Fibroblast of lung (primary cell): ENCODE measurements around the gene SULT1C2. TPM values are rescaled to one million over a fixed set of nuclear protein-coding genes. Genes with fewer than 3 reads are reported as not detected.

ENCODE experiments used
- DNase-seq, 2 donors: peaks; one replicate each; pipeline versions ENCODE4 v3.0.0 to v3.0.0-alpha.2; 2010; ENCODE audit warnings: low read depth in 2 of 2
- H2AFZ ChIP-seq: 2 replicates; pipeline ENCODE4 v1.5.1; 2012; ENCODE audit warnings: low read length, control low read depth, inconsistent platforms
- H3K27ac ChIP-seq: 2 replicates; pipeline ENCODE4 v1.5.1; 2011; ENCODE audit warnings: low read length, control low read depth; ENCODE audit not compliant: insufficient read depth
- H3K27me3 ChIP-seq: 2 replicates; pipeline ENCODE4 v1.5.1; 2011; ENCODE audit warnings: mild to moderate bottlenecking, low read length; ENCODE audit not compliant: control insufficient read depth, insufficient read depth
- H3K36me3 ChIP-seq: 2 replicates; pipeline ENCODE4 v1.5.1; 2011; ENCODE audit warnings: low read length; ENCODE audit not compliant: control insufficient read depth, insufficient read depth
- H3K4me1 ChIP-seq: 2 replicates; pipeline ENCODE4 v1.5.1; 2011; ENCODE audit warnings: low read length; ENCODE audit not compliant: control insufficient read depth, insufficient read depth; ENCODE audit errors: extremely low read depth
- H3K4me2 ChIP-seq: 2 replicates; pipeline ENCODE4 v1.5.1; 2011; ENCODE audit warnings: low read length, control low read depth; ENCODE audit not compliant: insufficient read depth; ENCODE audit errors: extremely low read depth
- H3K4me3 ChIP-seq, 4 experiments: fragments of 200-600 bp in 1 of 4; sonication (generic) in 1 of 4; replicated peaks in 1 of 4; 2 replicates each; pipeline ENCODE4 v1.5.1; 2011 to 2016; ENCODE audit warnings: low read length in 4 of 4, low read depth in 3 of 4, mild to moderate bottlenecking in 3 of 4, control low read depth in 2 of 4, inconsistent platforms in 1 of 4, mixed read lengths in 1 of 4; ENCODE audit not compliant: insufficient read depth in 1 of 4; ENCODE audit errors: control extremely low read depth in 1 of 4
- H3K79me2 ChIP-seq: 2 replicates; pipeline ENCODE4 v1.5.1; 2012; ENCODE audit warnings: mild to moderate bottlenecking, low read length, inconsistent platforms; ENCODE audit not compliant: control insufficient read depth, insufficient read depth
- H3K9ac ChIP-seq: 2 replicates; pipeline ENCODE4 v1.5.1; 2011; ENCODE audit warnings: mild to moderate bottlenecking, low read length, control low read depth; ENCODE audit not compliant: insufficient read depth
- H3K9me3 ChIP-seq: 2 replicates; pipeline ENCODE4 v1.5.1; 2012; ENCODE audit warnings: low read depth, low read length; ENCODE audit not compliant: control insufficient read depth, insufficient read depth
- H4K20me1 ChIP-seq: 2 replicates; pipeline ENCODE4 v1.5.1; 2011; ENCODE audit warnings: low read length; ENCODE audit not compliant: control insufficient read depth, insufficient read depth; ENCODE audit errors: extremely low read depth
- CTCF ChIP-seq, 2 donors: IDR thresholded peaks in 1 of 2; conservative IDR thresholded peaks in 1 of 2; 1 replicate in 1 of 2; 2 replicates in 1 of 2; pipeline ENCODE4 v1.5.1; 2011 to 2012; ENCODE audit warnings: low read length in 2 of 2, control low read depth in 1 of 2, inconsistent platforms in 1 of 2, low read depth in 1 of 2, mild to moderate bottlenecking in 1 of 2
- EZH2 ChIP-seq: IDR thresholded peaks from 2 replicates; pipeline ENCODE4 v1.5.1; 2012; ENCODE audit warnings: low read length, control low read depth, mild to moderate bottlenecking; ENCODE audit errors: missing control alignments
- polyA plus RNA-seq, 2 donors: library from polyadenylated mRNA; depleted of rRNA in 1 of 2; stranded (reverse) in 1 of 2; unstranded in 1 of 2; fragments of >200 nt; gene quantifications; 2 replicates each; pipeline ENCODE4 v1.2.1, GENCODE V29; 2011 to 2012; ENCODE audit warnings: missing spikeins in 1 of 2
- total RNA-seq: library from RNA; depleted of rRNA; stranded (reverse); fragments of >200 nt; gene quantifications from 2 replicates; pipeline ENCODE4 v1.2.1, GENCODE V29; 2014

Gene SULT1C2
- total and polyA plus RNA-seq, 2 donors (not counting 1 experiment from before 2014, with no cell fraction given): under 0.01 TPM; not detected in 1

GRCh38 chr2:108309903-108310302 lies 21.2 kb downstream of the SULT1C2 start:
- no peaks in the 10 kb centered on the region for H3K27me3 ChIP-seq
- H3K4me2 ChIP-seq: no peak overlapping the region
- H3K27ac ChIP-seq: no peak overlapping the region
- no peak for DNase-seq
- no peak overlapping the region for H3K4me3 ChIP-seq
- TF ChIP-seq CTCF (conservative IDR thresholded peaks at IDR 0.05 in 1 of 2, IDR thresholded peaks at IDR 0.05 in 1 of 2; ENCODE audit: low read depth in 1 of 2, low read length in 2 of 2) (no peak), EZH2 (no peak)
- no peaks in the 10 kb centered on the region for H3K9me3 ChIP-seq
- no peaks in the 10 kb centered on the region for H3K79me2 ChIP-seq
- H4K20me1 ChIP-seq: no peaks in the 10 kb centered on the region
- H3K36me3 ChIP-seq: no peaks in the 10 kb centered on the region
- H3K4me1 ChIP-seq: no peaks in the 10 kb centered on the region
- no peak overlapping the region for H3K9ac ChIP-seq
- no peak overlapping the region for H2AFZ ChIP-seq

- Histone ChIP-seq H3K79me2 (no peaks in the 10 kb centered on the region), H3K27me3 (no peaks in the 10 kb centered on the region), H3K36me3 (no peaks in the 10 kb centered on the region), H4K20me1 (no peaks in the 10 kb centered on the region), H3K27ac (no peak overlapping the region), H3K4me1 (no peaks in the 10 kb centered on the region), H3K4me2 (no peak overlapping the region), H3K9ac (no peak overlapping the region), H3K9me3 (no peaks in the 10 kb centered on the region), H3K4me3 (no peak overlapping the region), H2AFZ (no peak overlapping the region)
- TF ChIP-seq CTCF (conservative IDR thresholded peaks at IDR 0.05 in 1 of 2, IDR thresholded peaks at IDR 0.05 in 1 of 2; ENCODE audit: low read depth in 1 of 2, low read length in 2 of 2) (no peak), EZH2 (no peak)
- DNase-seq: no peak
Observed at GRCh38 chr2:108314586-108315296, 26.0 kb downstream of the SULT1C2 start.

DNA sequence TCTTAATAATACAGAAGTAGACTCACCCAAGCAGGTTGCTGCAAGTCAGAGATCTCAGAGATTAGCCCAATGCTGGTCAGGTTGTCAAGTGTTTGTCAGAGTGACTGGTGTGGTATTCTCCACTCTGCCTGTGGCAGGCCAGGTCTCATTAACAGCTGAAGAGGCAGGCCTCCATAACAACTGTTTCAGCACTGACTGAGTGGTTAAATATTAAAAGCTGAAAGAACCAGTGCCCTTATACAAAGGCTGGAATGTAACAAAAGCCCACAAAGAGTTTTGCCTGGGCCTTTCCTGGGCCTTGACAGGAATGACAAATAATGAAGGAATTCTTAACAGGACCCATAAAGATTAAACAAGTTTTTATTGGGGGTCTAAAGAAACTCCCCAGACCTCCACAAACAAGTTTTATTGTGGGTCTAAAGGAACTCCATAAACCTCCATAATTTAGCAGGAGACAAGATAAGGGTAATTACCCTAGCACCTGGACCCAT lies 26.8 kb downstream of the SULT1C2 start:
- Histone ChIP-seq H3K27ac (no peak overlapping the region), H3K4me2 (no peak overlapping the region), H2AFZ (no peak overlapping the region), H3K36me3 (no peaks in the 10 kb centered on the region), H4K20me1 (no peaks in the 10 kb centered on the region), H3K79me2 (no peaks in the 10 kb centered on the region), H3K9me3 (no peaks in the 10 kb centered on the region), H3K4me3 (no peak overlapping the region), H3K27me3 (no peaks in the 10 kb centered on the region), H3K4me1 (no peaks in the 10 kb centered on the region), H3K9ac (no peak overlapping the region)
- TF ChIP-seq EZH2: no peak
- TF ChIP-seq CTCF (conservative IDR thresholded peaks at IDR 0.05 in 1 of 2, IDR thresholded peaks at IDR 0.05 in 1 of 2; ENCODE audit: low read depth in 1 of 2, low read length in 2 of 2): no peak
- DNase-seq: peak in 1 of 2 donors; percentile 57
